PFSK-1 (cell line): ENCODE data around the gene POLR3B.

Experiments
- SIN3A ChIP-seq: IDR thresholded peaks from 2 replicates; pipeline ENCODE4 v1.6.1; 2012; ENCODE audit warnings: mild to moderate bottlenecking, low read length, moderate library complexity, borderline replicate concordance; ENCODE audit not compliant: insufficient read depth
- TAF1 ChIP-seq: IDR thresholded peaks from 2 replicates; pipeline ENCODE4 v1.6.1; 2012; ENCODE audit warnings: low read length, control low read depth, borderline replicate concordance; ENCODE audit not compliant: insufficient read depth
- TF ChIP-seq, protein P1 (sequence below), 2 experiments: IDR thresholded peaks; 2 replicates each; pipeline versions ENCODE4 v1.6.1 to v1.8.0; 2011 to 2012; ENCODE audit warnings: low read depth in 2 of 2, low read length in 2 of 2, control low read depth in 1 of 2, inconsistent platforms in 1 of 2, mild to moderate bottlenecking in 1 of 2, moderate library complexity in 1 of 2; ENCODE audit not compliant: insufficient read depth in 1 of 2

DNA sequence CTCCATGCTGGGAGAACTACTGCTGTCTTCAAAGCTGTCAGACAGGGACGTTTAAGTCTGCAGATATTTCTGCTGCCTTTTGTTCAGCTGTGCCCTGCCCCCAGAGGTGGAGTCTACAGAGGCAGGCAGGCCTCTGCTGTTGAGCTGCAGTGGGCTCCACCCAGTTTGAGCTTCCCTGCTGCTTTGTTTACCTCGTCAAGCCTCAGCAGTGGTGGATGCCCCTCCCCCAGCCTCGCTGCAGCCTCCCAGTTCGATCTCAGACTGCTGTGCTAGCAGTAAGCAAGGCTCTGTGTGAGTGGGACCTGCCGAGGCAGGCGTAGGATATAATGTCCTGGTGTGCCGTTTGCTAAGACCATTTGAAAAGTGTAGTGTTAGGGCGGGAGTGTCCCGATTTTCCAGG, 193.9 kb downstream of the POLR3B start:
- TF ChIP-seq TAF1: no peak
- no peak for TF ChIP-seq SIN3A
- TF ChIP-seq, protein P1, sequence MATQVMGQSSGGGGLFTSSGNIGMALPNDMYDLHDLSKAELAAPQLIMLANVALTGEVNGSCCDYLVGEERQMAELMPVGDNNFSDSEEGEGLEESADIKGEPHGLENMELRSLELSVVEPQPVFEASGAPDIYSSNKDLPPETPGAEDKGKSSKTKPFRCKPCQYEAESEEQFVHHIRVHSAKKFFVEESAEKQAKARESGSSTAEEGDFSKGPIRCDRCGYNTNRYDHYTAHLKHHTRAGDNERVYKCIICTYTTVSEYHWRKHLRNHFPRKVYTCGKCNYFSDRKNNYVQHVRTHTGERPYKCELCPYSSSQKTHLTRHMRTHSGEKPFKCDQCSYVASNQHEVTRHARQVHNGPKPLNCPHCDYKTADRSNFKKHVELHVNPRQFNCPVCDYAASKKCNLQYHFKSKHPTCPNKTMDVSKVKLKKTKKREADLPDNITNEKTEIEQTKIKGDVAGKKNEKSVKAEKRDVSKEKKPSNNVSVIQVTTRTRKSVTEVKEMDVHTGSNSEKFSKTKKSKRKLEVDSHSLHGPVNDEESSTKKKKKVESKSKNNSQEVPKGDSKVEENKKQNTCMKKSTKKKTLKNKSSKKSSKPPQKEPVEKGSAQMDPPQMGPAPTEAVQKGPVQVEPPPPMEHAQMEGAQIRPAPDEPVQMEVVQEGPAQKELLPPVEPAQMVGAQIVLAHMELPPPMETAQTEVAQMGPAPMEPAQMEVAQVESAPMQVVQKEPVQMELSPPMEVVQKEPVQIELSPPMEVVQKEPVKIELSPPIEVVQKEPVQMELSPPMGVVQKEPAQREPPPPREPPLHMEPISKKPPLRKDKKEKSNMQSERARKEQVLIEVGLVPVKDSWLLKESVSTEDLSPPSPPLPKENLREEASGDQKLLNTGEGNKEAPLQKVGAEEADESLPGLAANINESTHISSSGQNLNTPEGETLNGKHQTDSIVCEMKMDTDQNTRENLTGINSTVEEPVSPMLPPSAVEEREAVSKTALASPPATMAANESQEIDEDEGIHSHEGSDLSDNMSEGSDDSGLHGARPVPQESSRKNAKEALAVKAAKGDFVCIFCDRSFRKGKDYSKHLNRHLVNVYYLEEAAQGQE (IDR thresholded peaks at IDR 0.05; ENCODE audit: insufficient read depth in 1 of 2, low read depth in 2 of 2, low read length in 2 of 2): no peak
